Renal pelvis (tissue), 4 donors: Measurements from ENCODE around the gene SPACA7. TPM values are rescaled to one million over a fixed set of nuclear protein-coding genes. Genes with fewer than 3 reads are reported as not detected.

Experiments
- DNase-seq: peaks from one replicate; pipeline ENCODE4 v3.0.0-alpha.2; 2013
- polyA plus RNA-seq, 3 donors: library from polyadenylated mRNA; unstranded; fragments of 120-200 nt; gene quantifications; one replicate each; pipeline ENCODE4 v1.2.1, GENCODE V29; 2013; ENCODE audit not compliant: insufficient read length in 3 of 3

Gene SPACA7
- polyA plus RNA-seq, 3 donors, result not detected

DNA sequence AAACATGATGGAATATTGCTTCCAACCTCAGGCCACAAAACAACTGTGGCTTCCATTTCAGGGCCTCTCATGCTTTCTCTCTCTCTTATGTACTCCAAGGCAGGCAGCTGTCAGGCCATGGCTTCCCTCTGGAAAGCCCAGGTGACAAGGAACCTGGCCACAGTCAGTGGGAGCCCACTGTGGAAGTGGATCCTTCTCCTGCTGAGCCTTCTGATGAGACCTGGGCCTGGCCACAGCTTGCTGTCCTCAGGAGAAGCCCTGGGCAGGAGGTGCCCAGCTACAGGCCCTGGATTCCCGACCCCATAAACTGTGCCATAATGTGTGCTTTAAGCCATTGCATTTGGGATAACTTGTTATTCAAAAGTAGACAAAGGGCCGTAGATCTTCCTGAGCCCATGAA is 71.2 kb downstream of the SPACA7 start:
- DNase-seq, result no peak

DNA sequence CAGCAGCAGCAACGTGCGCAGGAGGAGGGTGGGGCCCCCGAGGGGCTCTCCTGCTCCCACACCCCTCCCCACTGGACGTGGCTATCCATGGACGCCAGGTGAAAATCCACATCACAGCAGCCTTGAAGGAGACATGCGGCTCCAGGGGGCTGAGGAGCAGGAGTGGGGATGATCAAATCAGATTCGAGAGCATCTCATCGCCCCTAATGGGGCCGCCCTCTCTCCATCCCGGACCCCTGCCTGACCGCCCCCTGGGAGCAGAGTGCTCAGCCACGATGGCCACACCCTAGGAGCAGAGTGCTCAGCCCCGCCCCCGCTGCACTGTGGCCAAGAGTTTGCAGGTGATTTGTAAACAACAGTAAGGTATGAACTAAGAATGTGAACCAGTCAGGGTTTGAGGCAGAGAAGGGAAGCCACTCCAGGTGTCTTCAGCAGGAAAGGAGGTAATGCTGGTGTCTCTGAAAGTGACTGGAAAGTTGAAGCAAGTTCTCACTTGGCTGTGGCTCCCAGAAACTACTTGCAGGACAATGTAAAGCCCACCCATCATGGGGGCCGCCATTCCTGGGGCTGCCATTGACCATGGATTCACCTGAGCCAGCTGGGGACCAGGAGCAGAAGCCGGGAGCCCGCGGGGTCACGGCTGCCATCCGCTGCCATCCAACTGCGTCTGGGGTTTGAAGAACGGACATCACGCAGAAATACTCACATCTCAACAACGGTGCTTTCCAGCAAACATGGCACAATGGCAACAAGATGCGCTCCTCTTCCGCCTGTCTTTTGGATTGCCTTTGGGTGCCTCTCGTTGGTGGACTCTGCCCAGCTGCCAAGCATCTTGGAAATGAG is 71.8 kb downstream of the SPACA7 start:
- no peak for DNase-seq

DNA sequence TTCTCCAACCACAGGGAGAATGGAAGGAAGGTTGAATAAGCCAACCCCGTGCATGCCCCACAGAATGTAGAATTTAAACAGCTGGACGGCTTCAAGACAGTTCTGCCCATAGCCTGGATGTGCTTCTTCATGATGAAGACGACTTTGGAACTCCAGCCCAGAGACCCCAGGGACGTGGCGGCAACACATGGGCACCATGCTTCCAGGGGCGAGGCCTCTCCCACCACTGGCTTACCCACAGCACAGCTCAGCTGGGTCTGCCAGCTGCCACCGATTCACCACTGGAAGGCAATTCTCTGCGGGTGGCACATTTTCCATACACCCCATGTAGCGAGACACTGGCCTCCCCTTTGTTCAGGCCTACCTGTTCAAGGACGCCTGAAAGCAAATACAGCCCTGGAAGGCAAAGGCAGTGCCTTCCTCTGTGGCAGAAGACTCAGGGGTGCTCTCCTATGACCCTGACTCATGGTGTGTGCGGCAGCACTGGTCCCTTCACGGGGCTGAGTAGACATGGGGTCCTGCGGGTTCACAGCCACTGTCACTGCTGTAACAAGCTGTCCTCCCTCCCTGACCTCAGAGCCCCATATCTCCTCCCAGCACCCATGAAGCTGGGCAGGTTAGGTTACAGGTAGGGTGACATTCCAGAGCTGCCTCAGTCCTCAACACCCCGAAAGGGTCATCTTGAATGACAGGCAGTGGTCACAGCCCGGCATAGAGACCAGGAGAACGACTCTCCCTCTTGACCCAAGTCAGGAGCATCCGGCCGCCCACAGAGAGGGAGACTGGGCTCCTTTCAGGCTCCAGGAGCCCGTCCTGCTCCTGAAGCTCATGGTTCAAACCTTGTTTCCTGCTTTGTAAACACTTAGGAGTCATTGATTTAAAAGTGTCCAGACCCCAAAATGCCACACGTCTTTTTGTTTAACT is 72.7 kb downstream of the SPACA7 start:
- DNase-seq, result no peak

DNA sequence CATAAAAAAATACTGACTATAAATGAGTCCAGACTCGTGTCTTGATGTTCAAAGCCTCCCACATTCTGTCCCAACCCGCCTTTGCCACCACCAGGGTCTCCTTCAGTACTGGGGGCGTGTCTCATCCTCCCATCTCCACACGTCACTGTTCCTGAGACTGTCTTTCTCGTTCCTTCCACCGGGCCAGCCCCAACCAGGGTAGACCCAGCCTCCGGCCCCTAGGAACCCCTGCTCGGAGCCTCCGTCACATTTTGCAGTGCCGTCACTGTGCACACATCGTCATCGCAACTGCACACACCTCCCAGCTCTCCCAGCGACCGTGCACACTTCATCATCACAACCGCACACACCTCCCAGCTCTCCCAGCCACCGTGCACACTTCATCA is 73.4 kb downstream of the SPACA7 start:
- DNase-seq, result no peak

DNA sequence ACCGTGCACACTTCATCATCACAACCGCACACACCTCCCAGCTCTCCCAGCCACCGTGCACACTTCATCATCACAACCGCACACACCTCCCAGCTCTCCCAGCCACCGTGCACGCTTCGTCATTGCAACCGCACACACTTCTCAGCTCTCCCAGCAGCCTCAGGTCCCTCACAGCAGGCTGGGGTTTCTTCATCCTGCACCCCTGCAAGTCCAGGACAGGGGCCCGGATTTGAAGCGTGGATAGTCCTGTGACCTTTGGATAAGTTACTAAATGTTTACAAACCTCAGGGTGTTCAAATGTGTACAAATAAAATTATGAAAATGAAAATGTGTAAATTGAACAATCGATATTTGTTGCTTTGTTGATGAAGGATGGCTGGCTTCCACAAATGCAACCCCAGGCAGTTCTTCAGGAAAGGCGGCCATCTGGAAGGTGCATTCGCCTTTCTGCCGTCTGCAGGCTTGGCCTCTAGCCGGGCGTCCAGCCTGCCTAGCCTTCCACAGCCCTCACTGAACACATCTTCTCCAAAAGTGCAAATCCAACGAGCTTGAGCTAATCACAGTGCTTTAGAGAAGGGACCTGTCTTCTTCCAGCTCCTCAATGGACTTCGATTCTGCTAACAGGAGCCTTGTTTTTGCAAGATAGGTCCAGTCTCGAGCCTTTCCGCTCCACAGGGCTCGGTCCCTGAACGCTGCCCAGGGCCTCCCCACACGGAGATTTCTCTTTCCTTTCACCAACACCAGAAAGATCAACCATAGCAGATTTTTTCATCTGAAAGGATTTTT is 74.2 kb downstream of the SPACA7 start:
- DNase-seq, result no peak

DNA sequence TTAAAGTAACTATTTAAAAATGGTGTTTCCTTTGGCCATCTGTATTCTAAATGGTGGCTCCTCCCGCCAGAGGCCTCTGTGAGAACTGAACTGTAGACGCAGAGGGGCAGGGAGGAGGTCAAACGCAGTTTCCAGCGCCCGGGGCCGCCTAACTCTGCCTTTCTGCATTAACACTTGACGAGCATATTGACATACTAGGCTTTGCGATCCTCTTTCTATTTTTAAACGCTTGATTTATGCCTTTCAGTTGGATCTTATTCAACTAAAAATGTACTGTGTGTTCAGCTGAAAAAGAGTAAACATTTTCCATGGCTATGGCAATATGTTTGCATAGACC is 74.7 kb downstream of the SPACA7 start:
- peak; percentile 9 for DNase-seq

DNA sequence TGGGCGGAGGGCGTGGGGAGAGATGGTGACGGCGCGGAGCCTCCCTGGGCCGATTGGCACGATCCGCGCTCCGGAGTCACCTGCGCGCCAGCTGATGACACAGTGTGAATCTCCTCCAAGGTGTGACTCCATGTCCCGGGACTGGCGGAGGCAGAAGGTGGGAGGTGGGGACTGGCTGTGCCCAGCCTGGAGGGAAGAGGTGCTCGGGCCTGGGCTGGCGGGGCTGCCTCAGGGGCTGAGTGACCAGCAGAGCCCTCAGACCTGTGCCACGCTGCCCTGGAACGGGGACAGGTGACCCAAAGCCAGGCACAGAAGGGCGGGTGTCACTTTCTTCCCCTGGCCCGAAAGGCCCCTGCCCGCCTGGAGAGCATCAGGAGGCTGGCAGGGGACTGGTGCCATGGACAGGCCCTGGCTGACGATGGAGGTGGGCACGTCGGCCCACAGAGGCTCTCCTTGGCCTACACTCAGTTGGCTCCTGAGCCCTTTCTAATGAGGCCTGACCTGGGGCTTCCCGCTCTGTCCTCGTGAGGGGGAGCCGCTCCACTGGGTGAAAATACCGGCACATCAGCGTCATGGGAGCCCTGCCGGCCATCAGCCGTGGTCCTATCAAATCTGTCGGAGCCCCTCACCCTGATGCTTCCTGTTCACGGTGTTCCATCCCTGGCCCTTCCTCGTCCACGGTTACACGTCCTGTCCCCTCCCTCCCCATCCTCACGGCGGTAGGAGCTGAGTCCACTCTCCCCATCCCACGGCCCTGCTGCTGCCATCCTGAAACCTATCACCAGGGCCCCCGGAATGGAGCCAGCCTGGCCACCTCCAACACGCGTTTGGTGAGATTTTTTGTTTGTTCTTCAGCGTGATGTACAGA is 75.6 kb downstream of the SPACA7 start:
- no peak for DNase-seq

DNA sequence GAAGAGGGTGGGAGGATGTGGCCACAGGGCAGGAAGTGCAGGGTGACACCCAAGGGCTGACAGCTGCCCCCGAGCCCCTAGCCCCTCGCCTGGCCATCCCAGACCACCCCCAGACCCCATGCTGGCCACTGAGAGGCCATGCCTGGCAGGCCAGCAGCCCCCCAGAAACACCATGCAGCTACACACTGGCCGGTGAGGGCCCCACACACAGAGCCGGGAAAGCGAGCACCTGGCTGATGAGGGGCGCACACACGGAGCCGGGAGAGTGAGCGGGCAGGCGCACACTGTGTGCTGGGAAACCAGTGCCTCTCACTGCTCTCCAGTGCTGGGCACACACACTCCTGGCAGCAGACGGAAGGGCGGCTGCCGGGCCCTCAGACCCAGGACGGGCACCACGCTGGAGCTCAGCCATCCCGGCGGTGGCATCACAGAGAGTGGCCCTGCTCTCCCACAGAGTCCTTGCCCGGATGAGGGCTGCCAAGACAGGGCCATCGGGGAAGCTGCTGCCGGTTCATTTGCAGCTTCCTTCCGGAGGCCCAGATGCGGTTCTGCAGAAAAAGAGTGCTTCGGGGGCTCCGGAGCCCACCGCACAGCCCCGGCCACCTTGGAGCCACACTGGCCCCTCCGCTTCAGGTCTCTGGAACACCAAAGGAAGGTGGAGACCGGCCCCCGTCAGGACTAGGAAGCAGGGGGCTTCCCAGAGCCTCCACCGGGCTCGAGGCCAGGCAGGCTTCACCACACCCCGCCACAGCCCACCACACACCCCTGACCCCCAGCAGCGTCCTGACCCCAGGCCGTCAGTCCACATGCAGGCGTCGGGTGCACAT is 76.4 kb downstream of the SPACA7 start:
- no peak for DNase-seq

DNA sequence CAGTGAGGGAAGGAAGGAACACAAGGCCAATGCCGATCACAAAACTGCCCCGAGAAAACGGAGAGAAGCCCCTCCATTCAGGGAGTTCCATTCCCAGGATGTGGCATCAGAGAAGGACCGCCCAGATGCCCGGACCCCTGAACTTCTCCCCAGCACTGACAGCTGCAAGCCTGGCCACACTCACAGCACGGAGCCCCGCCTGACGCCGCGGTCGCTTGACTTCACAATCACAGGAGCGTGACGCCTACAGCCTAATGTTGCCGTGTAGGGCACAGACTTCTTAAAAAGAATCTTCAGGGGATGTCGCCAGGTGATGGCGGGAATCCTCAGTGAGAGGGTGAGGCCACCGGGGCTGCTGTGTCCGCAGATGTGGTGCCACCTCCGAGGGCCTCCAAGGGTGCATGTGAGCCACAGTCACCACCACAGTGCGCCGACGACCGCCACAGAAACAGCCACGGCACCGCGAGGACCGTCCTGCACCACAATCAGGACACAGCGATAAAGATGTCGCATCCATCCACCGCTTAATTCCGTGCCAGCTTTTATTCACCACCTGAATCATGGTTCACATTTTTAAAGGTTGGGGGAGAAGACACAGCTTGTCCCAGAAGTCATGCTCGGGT is 77.2 kb downstream of the SPACA7 start:
- DNase-seq, result no peak

DNA sequence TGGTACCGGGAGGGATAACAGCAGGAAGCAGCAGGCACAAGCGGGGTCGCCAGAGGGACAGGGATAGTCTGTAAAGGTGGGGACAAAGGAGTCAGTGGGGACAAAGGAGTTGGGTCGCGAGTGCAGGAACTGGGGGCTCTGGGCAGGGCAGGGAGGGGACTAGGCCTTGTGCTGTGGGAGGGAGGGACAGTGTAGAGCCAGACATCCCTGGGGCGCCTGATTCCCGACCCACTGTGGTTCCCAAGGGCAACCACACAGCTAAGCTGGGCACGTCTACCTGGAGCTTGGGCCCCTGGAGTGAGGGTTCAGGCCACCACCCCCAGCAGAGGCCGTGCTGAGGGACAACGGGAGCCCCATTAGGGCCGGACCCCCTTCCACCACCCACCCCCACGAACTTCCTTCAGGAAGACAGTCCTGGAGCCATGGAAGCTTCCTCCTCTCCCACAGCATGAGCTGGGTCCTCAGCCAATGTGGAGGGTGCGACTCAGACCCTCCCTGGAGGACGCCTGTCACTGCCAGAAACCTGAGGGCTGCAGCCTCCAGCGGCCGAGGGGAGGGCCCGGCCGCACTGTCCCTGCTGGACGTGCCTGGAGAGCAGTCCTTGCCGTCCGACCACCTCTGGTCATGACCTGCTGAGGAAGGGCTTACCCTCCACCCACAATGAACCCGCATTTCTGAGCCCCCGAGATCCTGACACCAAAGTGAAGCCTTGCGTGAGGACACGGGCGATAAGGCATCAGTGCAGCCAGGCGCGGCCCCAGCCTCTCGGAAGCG is 77.9 kb downstream of the SPACA7 start:
- no peak for DNase-seq

DNA sequence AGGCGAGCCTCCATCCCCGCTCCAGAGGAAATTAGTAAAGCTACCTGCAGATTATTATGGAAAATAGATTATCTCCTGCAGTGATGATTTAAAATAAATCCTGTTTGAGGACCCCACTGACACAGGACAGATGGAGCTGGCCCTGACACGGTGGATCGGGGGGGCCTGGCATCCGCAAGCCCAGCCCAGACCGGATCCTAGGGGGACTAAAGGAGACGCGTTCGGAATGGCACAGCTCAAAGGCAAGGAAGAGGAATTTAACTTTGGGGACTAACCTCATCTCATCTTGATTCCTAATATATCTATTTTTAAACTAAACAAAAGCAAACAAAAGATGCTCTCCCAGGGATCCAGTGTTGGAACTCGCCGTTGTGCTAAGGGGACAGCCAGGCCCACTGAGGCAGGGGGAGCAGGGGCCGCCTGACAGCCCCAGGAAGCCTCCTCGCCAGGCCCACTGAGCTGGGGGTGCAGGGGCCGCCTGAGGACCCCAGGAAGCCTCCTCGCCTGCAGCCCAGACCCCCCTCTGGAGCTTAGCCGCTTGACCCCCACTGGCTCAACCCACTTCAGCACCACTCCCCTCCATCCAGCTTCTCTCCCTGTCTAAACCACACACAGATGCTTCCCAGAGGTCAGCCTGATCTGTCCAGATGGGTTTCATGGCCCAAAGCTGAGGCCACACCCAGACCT is 78.6 kb downstream of the SPACA7 start:
- DNase-seq, result no peak

DNA sequence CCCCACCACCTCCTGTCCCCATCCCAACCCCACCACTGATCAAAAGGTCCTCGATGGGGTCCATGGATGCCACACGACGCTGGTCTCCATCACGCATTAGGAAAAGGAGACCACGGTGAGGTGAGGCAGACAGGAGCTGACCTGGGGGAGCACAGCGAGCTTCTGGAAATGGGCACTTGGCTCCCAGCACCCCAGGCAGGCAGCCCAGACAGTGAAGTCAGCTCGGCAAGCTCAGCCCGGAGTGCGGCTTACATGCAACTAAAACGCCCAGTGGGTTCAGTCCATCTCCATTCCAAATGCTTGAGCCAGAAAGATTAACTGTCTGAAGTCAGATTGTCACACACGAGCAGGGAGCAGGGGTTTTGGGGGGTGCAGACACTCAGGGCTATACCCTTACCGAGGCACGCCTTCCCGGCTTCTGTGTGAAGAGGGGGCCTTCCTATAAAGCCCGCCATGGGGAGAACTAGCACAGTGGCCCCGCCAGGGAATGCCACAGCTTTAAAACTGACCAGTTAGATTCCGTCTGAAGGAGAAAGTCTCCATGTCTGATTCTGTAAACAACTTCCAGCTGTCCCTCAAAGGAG is 79.4 kb downstream of the SPACA7 start:
- DNase-seq, result no peak

DNA sequence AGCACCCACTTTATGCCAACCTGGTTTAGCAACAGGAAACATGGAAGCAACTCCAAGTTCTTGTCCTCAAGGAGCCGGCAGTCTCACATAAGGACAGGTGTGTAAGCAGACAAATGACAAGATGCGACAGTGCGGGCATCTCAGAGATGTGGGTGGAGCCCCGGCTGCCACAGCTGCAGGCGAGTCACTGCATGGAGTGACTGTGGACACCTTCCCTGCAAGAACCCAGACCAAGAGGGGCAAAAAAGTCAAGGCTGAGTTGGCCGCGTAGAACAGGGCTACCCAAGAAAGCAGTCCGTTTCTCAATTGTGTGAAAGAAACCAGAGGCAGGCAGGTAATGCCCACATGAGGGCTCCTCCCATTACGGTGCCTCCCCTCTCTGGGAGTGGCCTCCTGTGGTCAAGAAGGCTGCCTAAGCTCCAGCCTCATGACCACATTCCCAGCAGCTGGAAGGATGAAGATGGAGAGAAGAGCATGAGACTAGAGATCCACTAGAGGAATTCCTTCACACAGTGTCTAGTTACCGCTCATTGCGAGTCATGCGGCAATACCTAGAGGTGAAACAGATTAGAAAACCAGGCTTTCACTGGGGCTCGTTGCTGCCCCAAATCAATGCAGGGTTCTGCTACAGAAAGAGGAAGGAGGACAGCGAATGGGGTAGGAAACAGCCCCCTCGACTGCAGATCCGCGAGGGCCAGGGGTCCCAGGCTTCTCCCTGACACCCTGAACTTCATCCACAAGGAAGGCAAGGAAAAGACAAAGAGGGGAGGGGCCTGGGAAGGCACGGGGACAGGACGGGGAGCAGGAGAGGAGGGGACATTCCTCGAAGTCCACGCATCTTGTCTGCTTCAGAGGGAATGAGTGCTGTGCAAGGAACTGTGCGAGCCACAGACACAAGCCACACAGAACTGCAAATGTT is 80.2 kb downstream of the SPACA7 start:
- DNase-seq, result no peak

DNA sequence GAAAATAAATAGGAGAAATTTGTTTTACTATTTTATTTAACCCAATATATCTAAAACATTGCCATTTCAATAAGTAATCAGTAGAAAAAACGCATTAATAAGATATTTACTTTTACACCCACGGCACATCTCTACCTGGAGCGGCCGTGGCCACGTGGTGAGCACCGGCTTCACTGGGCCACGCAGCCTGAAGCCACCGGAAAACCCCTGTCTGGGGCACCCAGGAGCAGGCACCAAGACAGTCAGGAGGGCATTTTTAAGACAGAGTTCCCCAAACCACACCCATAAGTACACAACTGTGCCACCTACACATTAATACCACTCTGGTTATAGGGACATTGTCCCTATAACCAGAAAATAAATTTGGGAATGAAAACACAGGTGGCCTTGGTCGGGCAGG is 80.9 kb downstream of the SPACA7 start:
- DNase-seq, result no peak

DNA sequence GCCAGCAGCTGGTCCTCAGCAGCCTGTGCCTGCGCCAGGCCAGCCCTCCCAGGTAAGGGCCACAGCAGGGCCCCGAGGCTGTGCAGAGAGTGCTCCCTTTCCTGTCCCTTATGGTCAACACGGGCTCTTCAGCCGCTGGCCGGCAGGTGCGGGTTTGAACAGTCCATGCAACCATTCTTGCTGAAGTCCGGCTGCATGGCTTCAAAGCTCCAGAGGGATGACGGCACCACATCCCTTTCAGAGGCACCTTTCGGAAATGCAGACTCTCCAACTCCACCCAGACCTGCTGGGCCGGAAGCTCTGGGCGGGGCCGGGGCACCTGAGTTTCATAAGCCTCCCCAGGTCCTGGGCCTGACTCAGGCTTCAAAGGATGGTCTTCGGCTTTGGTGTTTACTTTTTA is 81.3 kb downstream of the SPACA7 start:
- DNase-seq, result no peak

DNA sequence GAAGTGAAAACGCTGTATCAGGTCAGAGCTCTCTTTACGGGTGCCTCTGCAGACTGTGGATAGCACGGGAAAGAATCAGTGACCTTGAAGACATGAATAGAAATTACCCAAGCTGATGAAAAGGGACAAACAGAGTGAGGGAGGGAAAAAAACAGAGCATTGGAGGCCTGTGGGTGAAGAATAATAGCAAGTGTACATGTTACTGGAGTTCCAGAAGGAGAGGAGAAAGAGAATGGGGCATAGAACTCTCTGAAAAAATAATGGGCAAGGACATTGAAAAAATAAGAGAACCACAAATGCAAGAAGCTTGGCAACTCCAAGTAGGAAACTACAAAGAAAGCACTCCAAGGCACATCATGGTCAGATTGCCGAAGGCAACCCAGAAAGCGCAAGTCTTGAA is 86.3 kb downstream of the SPACA7 start:
- DNase-seq, result no peak

DNA sequence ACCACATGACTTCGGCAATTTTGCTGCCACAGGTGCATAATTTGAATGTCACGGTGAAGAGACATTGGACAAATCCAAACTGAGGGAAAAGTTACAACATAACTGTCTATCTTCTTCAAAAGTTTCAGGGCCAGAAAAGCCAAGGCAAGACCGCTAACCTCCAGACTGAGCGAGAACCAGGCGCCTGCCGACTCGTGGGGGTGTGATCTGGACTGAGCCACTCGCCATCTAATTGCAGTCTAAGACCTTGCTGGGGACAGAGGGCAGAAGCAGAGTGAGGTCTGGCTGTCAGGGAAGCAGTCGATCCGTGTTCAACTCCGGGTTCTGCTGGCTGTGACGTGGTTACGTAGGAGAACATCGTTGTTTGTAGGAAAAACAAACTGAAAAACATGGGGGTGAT is 88.6 kb downstream of the SPACA7 start:
- DNase-seq, result no peak
